Panc1 (cell line): ENCODE data around the gene DYRK1A.

Source experiments
- POLR2AphosphoS5 ChIP-seq: IDR thresholded peaks from 2 replicates; pipeline ENCODE4 v1.6.1; 2012; ENCODE audit warnings: mild to moderate bottlenecking, low read depth, low read length, moderate library complexity
- REST ChIP-seq, 2 experiments: IDR thresholded peaks; 2 replicates each; pipeline ENCODE4 v1.6.1; 2011 to 2012; ENCODE audit warnings: low read depth in 2 of 2, control low read depth in 1 of 2, low read length in 1 of 2, mild to moderate bottlenecking in 1 of 2, moderate library complexity in 1 of 2; ENCODE audit not compliant: insufficient read depth in 1 of 2
- TF ChIP-seq, protein P1 (sequence below): fragments of 450-650 bp; IDR thresholded peaks from 2 replicates; pipeline ENCODE4 v1.5.1; 2017; ENCODE audit warnings: mild to moderate bottlenecking

DNA sequence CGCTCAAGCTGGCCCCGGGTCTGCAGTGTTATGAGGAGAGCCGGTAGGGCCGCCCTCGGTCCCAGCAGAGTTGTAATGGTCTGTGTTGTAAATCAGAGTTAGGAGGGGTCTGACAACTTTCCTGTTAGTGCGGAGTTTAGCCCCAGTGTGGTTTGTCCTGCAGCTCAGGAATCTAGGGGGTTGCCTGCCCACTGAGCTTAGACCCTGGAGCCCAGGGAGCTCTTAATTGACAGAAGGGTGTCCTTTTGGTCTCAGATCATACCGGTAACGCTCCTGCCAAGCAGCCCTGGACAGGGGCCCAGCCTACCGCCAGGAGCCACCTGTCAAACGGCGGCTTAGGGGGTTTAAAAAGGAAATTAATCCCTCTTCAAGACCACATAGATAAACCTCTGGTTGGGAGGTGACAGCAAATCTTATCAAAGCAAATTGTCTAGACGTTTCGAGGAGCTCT, 164.4 kb downstream of the DYRK1A start:
- TF ChIP-seq, protein P1, sequence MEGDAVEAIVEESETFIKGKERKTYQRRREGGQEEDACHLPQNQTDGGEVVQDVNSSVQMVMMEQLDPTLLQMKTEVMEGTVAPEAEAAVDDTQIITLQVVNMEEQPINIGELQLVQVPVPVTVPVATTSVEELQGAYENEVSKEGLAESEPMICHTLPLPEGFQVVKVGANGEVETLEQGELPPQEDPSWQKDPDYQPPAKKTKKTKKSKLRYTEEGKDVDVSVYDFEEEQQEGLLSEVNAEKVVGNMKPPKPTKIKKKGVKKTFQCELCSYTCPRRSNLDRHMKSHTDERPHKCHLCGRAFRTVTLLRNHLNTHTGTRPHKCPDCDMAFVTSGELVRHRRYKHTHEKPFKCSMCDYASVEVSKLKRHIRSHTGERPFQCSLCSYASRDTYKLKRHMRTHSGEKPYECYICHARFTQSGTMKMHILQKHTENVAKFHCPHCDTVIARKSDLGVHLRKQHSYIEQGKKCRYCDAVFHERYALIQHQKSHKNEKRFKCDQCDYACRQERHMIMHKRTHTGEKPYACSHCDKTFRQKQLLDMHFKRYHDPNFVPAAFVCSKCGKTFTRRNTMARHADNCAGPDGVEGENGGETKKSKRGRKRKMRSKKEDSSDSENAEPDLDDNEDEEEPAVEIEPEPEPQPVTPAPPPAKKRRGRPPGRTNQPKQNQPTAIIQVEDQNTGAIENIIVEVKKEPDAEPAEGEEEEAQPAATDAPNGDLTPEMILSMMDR: no peak
- TF ChIP-seq POLR2AphosphoS5 (no peak), REST (IDR thresholded peaks at IDR 0.05; ENCODE audit: insufficient read depth in 1 of 2, low read depth in 2 of 2, low read length in 1 of 2) (no peak)
